ENCODE measurements around the gene IGSF22. TPM values are rescaled to one million over a fixed set of nuclear protein-coding genes. Genes with fewer than 3 reads are reported as not detected.
"Not testable (repeated sequence)": the region's sequence is repeated elsewhere in the genome, so short reads cannot be mapped to it uniquely, and the experiment has no call there.

Gene IGSF22
- total and polyA plus RNA-seq, 2 donors, result 0.38 to 0.57 TPM

DNA sequence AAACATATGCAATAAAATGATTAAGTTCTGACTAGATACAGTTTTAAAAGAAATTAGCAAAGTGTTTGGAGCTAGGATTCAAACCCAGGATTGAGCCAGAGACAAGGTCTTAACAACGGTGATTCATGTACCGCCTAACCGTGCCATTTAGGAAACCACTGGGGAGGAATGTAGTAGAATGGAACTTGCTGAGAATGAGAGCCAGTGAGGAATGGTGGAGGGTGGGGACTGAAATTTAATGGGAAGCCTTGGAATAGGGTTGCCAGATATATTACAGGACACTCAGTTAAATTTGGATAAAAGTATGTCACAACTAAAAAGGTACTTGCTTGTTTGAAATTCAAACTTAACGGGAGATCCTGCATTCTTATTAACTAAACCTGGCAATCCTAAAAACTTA lies 57.9 kb downstream of the IGSF22 start:
- DNase-seq (ENCODE audit: low read depth in 6 of 9, low spot score in 9 of 9), result no peak
- Histone ChIP-seq H3K36me3 (ENCODE audit: control insufficient read depth in 2 of 2, insufficient read depth in 2 of 2, low read length in 1 of 2) (no peaks in the 10 kb centered on the region), H3K27me3 (ENCODE audit: control insufficient read depth in 2 of 2, insufficient read depth in 1 of 2, low read length in 1 of 2) (no peaks in the 10 kb centered on the region), H3K4me3 (ENCODE audit: low read length in 2 of 2) (no peak overlapping the region), H3K9me3 (ENCODE audit: control insufficient read depth in 2 of 2, insufficient read depth in 1 of 2, low read length in 1 of 2) (no peaks in the 10 kb centered on the region), H3K27ac (ENCODE audit: low read depth in 1 of 2, low read length in 1 of 2) (no peak overlapping the region), H3K4me1 (ENCODE audit: control insufficient read depth in 2 of 2, insufficient read depth in 2 of 2, low read length in 2 of 2) (no peaks in the 10 kb centered on the region)
- 96% methylated on average over 4 of the region's 4 CpGs for WGBS

DNA sequence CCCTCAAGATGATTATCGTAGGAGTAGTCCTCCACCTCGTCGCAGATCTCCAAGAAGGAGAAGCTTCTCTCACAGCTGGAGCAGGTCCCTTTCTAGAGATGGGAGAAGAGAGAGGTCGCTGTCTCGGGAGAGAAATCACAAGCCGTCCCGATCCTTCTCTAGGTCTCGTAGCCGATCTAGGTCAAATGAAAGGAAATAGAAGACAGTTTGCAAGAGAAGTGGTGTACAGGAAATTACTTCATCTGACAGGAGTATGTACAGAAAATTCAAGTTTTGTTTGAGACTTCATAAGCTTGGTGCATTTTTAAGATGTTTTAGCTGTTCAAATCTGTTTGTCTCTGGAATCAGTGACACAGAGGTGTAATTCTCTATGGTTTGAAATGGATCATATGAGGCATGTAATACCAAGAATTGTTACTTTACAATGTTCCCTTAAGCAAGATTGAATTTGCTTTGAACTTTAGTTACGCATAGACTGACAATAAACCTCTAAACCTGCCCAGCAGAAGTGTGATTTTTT lies 60.6 kb downstream of the IGSF22 start:
- H3K9me3 ChIP-seq (ENCODE audit: control insufficient read depth in 2 of 2, insufficient read depth in 1 of 2, low read length in 1 of 2); H3K4me3 ChIP-seq (ENCODE audit: low read length in 2 of 2); H3K27me3 ChIP-seq (ENCODE audit: control insufficient read depth in 2 of 2, insufficient read depth in 1 of 2, low read length in 1 of 2); H3K27ac ChIP-seq (ENCODE audit: low read depth in 1 of 2, low read length in 1 of 2); H3K4me1 ChIP-seq (ENCODE audit: control insufficient read depth in 2 of 2, insufficient read depth in 2 of 2, low read length in 2 of 2); H3K36me3 ChIP-seq (ENCODE audit: control insufficient read depth in 2 of 2, insufficient read depth in 2 of 2, low read length in 1 of 2); DNase-seq (ENCODE audit: low read depth in 6 of 9, low spot score in 9 of 9): not testable (repeated sequence)
- 92% methylated on average over 10 of the region's 10 CpGs for WGBS

DNA sequence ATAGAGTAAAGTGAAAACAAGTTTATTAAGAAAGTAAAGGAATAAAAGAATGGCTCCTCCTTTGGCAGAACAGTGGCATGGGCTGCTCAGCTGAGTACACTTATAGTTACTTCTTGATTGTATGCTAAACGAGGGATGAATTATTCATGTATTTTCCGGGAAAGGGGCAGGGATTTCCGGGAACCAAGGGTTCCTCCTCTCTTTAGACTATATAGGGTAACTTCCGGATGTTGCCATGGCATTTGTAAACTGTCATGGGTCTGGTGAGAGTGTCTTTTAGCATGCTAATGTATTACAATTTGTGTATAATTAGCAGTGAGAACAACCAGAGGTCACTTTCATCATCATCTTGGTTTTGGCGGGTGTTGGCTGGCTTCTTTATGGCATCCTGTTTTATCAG lies 68.3 kb downstream of the IGSF22 start:
- 95% methylated on average over 5 of the region's 5 CpGs for WGBS

More for the DNA sequence above, 68.3 kb downstream of the IGSF22 start:
- Histone ChIP-seq H3K36me3 (ENCODE audit: control insufficient read depth in 2 of 2, insufficient read depth in 2 of 2, low read length in 1 of 2) (no peaks in the 10 kb centered on the region), H3K4me3 (ENCODE audit: low read length in 2 of 2) (no peak overlapping the region), H3K27me3 (ENCODE audit: control insufficient read depth in 2 of 2, insufficient read depth in 1 of 2, low read length in 1 of 2) (no peaks in the 10 kb centered on the region), H3K4me1 (ENCODE audit: control insufficient read depth in 2 of 2, insufficient read depth in 2 of 2, low read length in 2 of 2) (no peaks in the 10 kb centered on the region), H3K9me3 (ENCODE audit: control insufficient read depth in 2 of 2, insufficient read depth in 1 of 2, low read length in 1 of 2) (peaks cover 0 to 6% of the 10 kb centered on the region in 2 donors), H3K27ac (ENCODE audit: low read depth in 1 of 2, low read length in 1 of 2) (no peak overlapping the region)
- DNase-seq (ENCODE audit: low read depth in 6 of 9, low spot score in 9 of 9), result no peak

Other genes starting within 250 kb of the IGSF22 start
- 77.7 TPM for gene TSG101, start 199.2 kb downstream of the IGSF22 start, total RNA-seq
- gene TSG101, start 199.2 kb downstream of the IGSF22 start, polyA plus RNA-seq, result 54.2 TPM
- gene UEVLD, start 137.5 kb downstream of the IGSF22 start, total RNA-seq, result 10.1 TPM
- 8.5 TPM for gene UEVLD, start 137.5 kb downstream of the IGSF22 start, polyA plus RNA-seq
- 1.5 TPM for gene MISFA, start 126.4 kb downstream of the IGSF22 start, total RNA-seq
- gene MISFA, start 126.4 kb downstream of the IGSF22 start, polyA plus RNA-seq, result 0.78 TPM
- 10.2 TPM for gene SPTY2D1, start 91.8 kb downstream of the IGSF22 start, total RNA-seq
- gene SPTY2D1, start 91.8 kb downstream of the IGSF22 start, polyA plus RNA-seq, result 6.5 TPM
- 1.9 TPM for gene TMEM86A, start 27.4 kb downstream of the IGSF22 start, total RNA-seq
- 1.9 TPM for gene TMEM86A, start 27.4 kb downstream of the IGSF22 start, polyA plus RNA-seq
- 0.09 TPM for gene PTPN5, start 65.6 kb upstream of the IGSF22 start, total RNA-seq
- 0.46 TPM for gene PTPN5, start 65.6 kb upstream of the IGSF22 start, polyA plus RNA-seq
- gene MRGPRX1, start 213.2 kb upstream of the IGSF22 start, total RNA-seq, result not detected
- gene MRGPRX1, start 213.2 kb upstream of the IGSF22 start, polyA plus RNA-seq, result 0.09 TPM

Measured in thymus (tissue), 11 donors.